Measurements from ENCODE around the gene PAK5. TPM values are rescaled to one million over a fixed set of nuclear protein-coding genes. Genes with fewer than 3 reads are reported as not detected.

Gene PAK5
- polyA plus RNA-seq, 2 of the 4 experiments (the other 2 are of a cell fraction) = 0.01 TPM; not detected in 1

- no peak for ATAC-seq
- no peak for TF ChIP-seq NPAS2 (CRISPR knock-in tag; IDR thresholded peaks at IDR 0.05; ENCODE audit: borderline replicate concordance)
- no peak overlapping the region for H3K4me2 ChIP-seq
- FAIRE-seq = peak; percentile 7
- POLR2A ChIA-PET = no interaction called here
- CTCF ChIA-PET = interaction anchor here (1.1 to 3.0 kb wide), 4 partner anchors 10 to 180 kb away, joined by 3 to 14 read pairs (median 6); no protein-coding TSS in a partner anchor
- no peak overlapping the region for H3K4me3 ChIP-seq
- peak overlapping the region; percentile 18 to 36; a peak in 2 of 6 replicates for H3K27ac ChIP-seq
- DNase-seq (ENCODE audit: low read depth in 1 of 2, low spot score in 1 of 2) = no peak
- H3K9me3 ChIP-seq = 0 out of 3 replicates have a peak, but pooled peaks cover 6% of the 10 kb centered on the region
- peaks cover 37% of the 10 kb centered on the region for H3K4me1 ChIP-seq
- 86% methylated on average over 1 of the region's 1 CpG for WGBS (ENCODE audit: missing lambda C conversion rate)
Measured at GRCh38 chr20:9588706-9589105, 250.2 kb downstream of the PAK5 start.

DNA sequence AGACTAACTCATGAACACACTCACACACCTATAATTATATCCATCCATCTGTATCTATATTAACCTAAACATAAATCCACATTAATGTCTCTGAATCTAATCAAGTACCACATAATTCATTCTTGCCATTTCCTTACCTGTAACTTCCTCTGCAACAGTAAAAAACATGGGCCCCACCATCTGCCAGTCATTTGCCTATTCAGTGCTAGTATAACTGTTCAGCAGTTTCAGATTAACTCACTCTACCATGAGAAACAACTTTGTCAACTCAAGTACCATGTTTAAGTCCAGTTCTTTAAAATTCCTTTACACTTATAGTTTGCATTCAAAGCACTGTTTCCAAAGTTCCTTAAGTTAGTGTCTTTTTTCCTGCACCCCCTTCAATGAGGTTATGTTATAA is 255.7 kb downstream of the PAK5 start:
- Histone ChIP-seq H3K4me3 (no peak overlapping the region), H3K9me3 (no peaks in the 10 kb centered on the region), H3K4me1 (no peaks in the 10 kb centered on the region), H3K4me2 (no peak overlapping the region), H3K27ac (no peak overlapping the region)
- FAIRE-seq = peak; percentile 94
- CTCF ChIA-PET = interaction anchor here (1.6 to 2.8 kb wide), 4 partner anchors 10 to 175 kb away, joined by 5 to 13 read pairs (median 7); no protein-coding TSS in a partner anchor
- no peak for TF ChIP-seq JUNB (IDR thresholded peaks at IDR 0.05)
- TF ChIP-seq, protein P1, sequence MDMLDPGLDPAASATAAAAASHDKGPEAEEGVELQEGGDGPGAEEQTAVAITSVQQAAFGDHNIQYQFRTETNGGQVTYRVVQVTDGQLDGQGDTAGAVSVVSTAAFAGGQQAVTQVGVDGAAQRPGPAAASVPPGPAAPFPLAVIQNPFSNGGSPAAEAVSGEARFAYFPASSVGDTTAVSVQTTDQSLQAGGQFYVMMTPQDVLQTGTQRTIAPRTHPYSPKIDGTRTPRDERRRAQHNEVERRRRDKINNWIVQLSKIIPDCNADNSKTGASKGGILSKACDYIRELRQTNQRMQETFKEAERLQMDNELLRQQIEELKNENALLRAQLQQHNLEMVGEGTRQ (IDR thresholded peaks at IDR 0.05) = no peak
- TF ChIP-seq HOXA7 (CRISPR knock-in tag; IDR thresholded peaks at IDR 0.05) = no peak
- TF ChIP-seq EP300 (IDR thresholded peaks at IDR 0.05) = no peak
- TF ChIP-seq HES2 (IDR thresholded peaks at IDR 0.05) = no peak
- no peak for TF ChIP-seq EHF (CRISPR knock-in tag; IDR thresholded peaks at IDR 0.05)
- TF ChIP-seq RAD21 (conservative IDR thresholded peaks at IDR 0.05 in 1 of 2, IDR thresholded peaks at IDR 0.05 in 1 of 2) = no peak
- no peak for TF ChIP-seq MAZ (IDR thresholded peaks at IDR 0.05; ENCODE audit: borderline replicate concordance, low read depth, low read length)
- TF ChIP-seq RNF2 (IDR thresholded peaks at IDR 0.05; ENCODE audit: borderline replicate concordance, low read depth) = no peak
- no peak for DNase-seq (ENCODE audit: low read depth in 1 of 2, low spot score in 1 of 2)
- POLR2A ChIA-PET = no interaction called here
- no peak for ATAC-seq

DNA sequence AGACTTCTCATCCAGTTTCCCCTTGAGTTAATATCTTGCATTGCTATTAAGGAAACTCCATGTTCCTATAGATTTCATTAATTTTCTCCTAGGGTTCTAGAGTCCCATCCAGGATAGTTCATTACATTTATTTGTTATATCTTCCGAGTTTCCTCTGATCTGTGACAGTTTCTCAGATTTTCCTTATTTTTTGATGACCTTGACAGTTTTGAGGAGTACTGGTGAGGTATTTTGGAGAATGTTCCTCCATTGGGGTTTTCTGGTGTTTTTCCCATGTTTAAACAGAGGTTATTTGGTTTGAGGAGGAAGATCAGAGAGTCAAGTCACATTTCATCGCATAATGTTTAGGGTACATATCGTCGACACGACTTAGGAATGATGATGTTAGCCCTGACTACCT is 256.7 kb downstream of the PAK5 start:
- TF ChIP-seq GATA3 (IDR thresholded peaks at IDR 0.05; ENCODE audit: borderline replicate concordance) (no peak), MAFK (IDR thresholded peaks at IDR 0.05; ENCODE audit: partially characterized antibody) (peak; percentile 92), SMC3 (IDR thresholded peaks at IDR 0.05) (no peak)
- DNase-seq (ENCODE audit: low read depth in 1 of 2, low spot score in 1 of 2) (no peak), ATAC-seq (no peak), FAIRE-seq (peak; percentile 59)
- ChIA-PET CTCF (interaction anchor here (1.0 to 2.8 kb wide), 4 partner anchors 10 to 174 kb away, joined by 3 to 7 read pairs (median 6); no protein-coding TSS in a partner anchor), POLR2A (no interaction called here)
- no peak overlapping the region for H3K4me2 ChIP-seq
- H3K27ac ChIP-seq = no peak overlapping the region
- no peak overlapping the region for H3K4me3 ChIP-seq
- H3K4me1 ChIP-seq = no peaks in the 10 kb centered on the region
- no peaks in the 10 kb centered on the region for H3K9me3 ChIP-seq
- 84% methylated on average over 5 of the region's 5 CpGs for WGBS (ENCODE audit: missing lambda C conversion rate)

DNA sequence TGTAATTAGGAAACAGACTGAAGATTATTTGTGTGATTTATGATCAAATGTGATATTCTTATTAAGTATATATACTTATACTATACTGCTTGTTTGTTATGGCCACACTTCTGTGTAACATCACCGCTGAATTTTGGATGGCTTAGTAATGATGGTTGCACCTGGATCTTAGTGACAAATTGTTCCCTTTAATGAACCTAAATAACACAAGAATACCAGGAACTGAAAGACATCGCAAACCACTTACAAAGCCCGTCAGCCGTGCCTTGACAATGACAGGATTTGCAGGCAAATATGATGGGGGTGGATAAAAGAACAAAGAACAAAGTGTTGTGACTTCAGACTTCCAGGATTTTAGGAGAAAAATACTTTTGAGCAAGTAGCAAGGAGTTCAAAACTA is 257.4 kb downstream of the PAK5 start:
- Histone ChIP-seq H3K27ac (no peak overlapping the region), H3K4me2 (no peak overlapping the region), H3K4me3 (no peak overlapping the region), H3K9me3 (no peaks in the 10 kb centered on the region), H3K4me1 (no peaks in the 10 kb centered on the region)
- ChIA-PET CTCF (interaction anchor here (1.0 kb wide), 1 partner anchor 10 kb away, joined by 3 read pairs; no protein-coding TSS in a partner anchor), POLR2A (no interaction called here)
- ATAC-seq (no peak), DNase-seq (ENCODE audit: low read depth in 1 of 2, low spot score in 1 of 2) (no peak), FAIRE-seq (no peak)
- 91% methylated on average over 4 of the region's 4 CpGs for WGBS (ENCODE audit: missing lambda C conversion rate)
- TF ChIP-seq TFCP2L1 (CRISPR knock-in tag; IDR thresholded peaks at IDR 0.05) = no peak
- TF ChIP-seq KDM5A (IDR thresholded peaks at IDR 0.05) = no peak
- TF ChIP-seq ZNF302 (CRISPR knock-in tag; IDR thresholded peaks at IDR 0.05) = no peak
- TF ChIP-seq FOXS1 (CRISPR knock-in tag; IDR thresholded peaks at IDR 0.05) = no peak
- TF ChIP-seq, protein P2, sequence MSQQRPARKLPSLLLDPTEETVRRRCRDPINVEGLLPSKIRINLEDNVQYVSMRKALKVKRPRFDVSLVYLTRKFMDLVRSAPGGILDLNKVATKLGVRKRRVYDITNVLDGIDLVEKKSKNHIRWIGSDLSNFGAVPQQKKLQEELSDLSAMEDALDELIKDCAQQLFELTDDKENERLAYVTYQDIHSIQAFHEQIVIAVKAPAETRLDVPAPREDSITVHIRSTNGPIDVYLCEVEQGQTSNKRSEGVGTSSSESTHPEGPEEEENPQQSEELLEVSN (IDR thresholded peaks at IDR 0.05; ENCODE audit: borderline replicate concordance, low read depth) = no peak
- no peak for TF ChIP-seq HEYL (CRISPR knock-in tag; IDR thresholded peaks at IDR 0.05)
- TF ChIP-seq HOXB5 (CRISPR knock-in tag; IDR thresholded peaks at IDR 0.05) = no peak
- TF ChIP-seq ESRRA (IDR thresholded peaks at IDR 0.05; ENCODE audit: borderline replicate concordance, low read length) = no peak
- TF ChIP-seq PHF8 (IDR thresholded peaks at IDR 0.05; ENCODE audit: borderline replicate concordance, low read depth) = no peak
- TF ChIP-seq EHMT2 (IDR thresholded peaks at IDR 0.05; ENCODE audit: low read depth) = no peak
- no peak for TF ChIP-seq SMC3 (IDR thresholded peaks at IDR 0.05)
- TF ChIP-seq RFX5 (IDR thresholded peaks at IDR 0.05) = no peak
- no peak for TF ChIP-seq CHD4 (IDR thresholded peaks at IDR 0.05; ENCODE audit: borderline replicate concordance)
- no peak for TF ChIP-seq ZSCAN20 (CRISPR knock-in tag; IDR thresholded peaks at IDR 0.05)
- TF ChIP-seq, protein P3, sequence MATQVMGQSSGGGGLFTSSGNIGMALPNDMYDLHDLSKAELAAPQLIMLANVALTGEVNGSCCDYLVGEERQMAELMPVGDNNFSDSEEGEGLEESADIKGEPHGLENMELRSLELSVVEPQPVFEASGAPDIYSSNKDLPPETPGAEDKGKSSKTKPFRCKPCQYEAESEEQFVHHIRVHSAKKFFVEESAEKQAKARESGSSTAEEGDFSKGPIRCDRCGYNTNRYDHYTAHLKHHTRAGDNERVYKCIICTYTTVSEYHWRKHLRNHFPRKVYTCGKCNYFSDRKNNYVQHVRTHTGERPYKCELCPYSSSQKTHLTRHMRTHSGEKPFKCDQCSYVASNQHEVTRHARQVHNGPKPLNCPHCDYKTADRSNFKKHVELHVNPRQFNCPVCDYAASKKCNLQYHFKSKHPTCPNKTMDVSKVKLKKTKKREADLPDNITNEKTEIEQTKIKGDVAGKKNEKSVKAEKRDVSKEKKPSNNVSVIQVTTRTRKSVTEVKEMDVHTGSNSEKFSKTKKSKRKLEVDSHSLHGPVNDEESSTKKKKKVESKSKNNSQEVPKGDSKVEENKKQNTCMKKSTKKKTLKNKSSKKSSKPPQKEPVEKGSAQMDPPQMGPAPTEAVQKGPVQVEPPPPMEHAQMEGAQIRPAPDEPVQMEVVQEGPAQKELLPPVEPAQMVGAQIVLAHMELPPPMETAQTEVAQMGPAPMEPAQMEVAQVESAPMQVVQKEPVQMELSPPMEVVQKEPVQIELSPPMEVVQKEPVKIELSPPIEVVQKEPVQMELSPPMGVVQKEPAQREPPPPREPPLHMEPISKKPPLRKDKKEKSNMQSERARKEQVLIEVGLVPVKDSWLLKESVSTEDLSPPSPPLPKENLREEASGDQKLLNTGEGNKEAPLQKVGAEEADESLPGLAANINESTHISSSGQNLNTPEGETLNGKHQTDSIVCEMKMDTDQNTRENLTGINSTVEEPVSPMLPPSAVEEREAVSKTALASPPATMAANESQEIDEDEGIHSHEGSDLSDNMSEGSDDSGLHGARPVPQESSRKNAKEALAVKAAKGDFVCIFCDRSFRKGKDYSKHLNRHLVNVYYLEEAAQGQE (IDR thresholded peaks at IDR 0.05) = no peak
- TF ChIP-seq NR3C1 (IDR thresholded peaks at IDR 0.05) = no peak
- no peak for TF ChIP-seq CBX8 (IDR thresholded peaks at IDR 0.05)
